Nephron (organoid): ENCODE data around the gene SDHA.
"Not testable (repeated sequence)": the region's sequence is repeated elsewhere in the genome, so short reads cannot be mapped to it uniquely, and the experiment has no call there.

Experiments used
- H3K27ac Mint-ChIP-seq, 3 experiments: 2 replicates each; pipeline ENCODE4 v1.8.0; 2020; ENCODE audit warnings: mixed read lengths in 3 of 3, mild to moderate bottlenecking in 2 of 3, moderate library complexity in 1 of 3
- H3K27me3 Mint-ChIP-seq: 2 replicates; pipeline ENCODE4 v1.8.0; 2021; ENCODE audit warnings: low read depth, mild to moderate bottlenecking, moderate library complexity, mixed read lengths
- H3K36me3 Mint-ChIP-seq: 2 replicates; pipeline ENCODE4 v1.8.0; 2020; ENCODE audit warnings: low read depth, mixed read lengths
- H3K4me1 Mint-ChIP-seq: 2 replicates; pipeline ENCODE4 v1.8.0; 2020; ENCODE audit warnings: mixed read lengths
- H3K4me3 Mint-ChIP-seq, 3 experiments: 2 replicates each; pipeline ENCODE4 v1.8.0; 2020; ENCODE audit warnings: mild to moderate bottlenecking in 3 of 3, mixed read lengths in 3 of 3, moderate library complexity in 2 of 3
- H3K9me3 Mint-ChIP-seq: 2 replicates; pipeline ENCODE4 v1.8.0; 2020; ENCODE audit warnings: mixed read lengths
- CTCF ChIP-seq, 3 experiments: fragments of 200-600 bp; sonication (generic); IDR thresholded peaks; one replicate each; pipeline ENCODE4 v1.5.0; 2021; ENCODE audit warnings: antibody characterized with exemption in 3 of 3; ENCODE audit not compliant: unreplicated experiment in 3 of 3

The SDHA gene

GRCh38 chr5:217494-218456, at the start of gene SDHA, which contains the start of gene CCDC127:
TSS of gene SDHA (plus strand) at chr5:218320. CDS start at chr5:218356, 36 bp downstream.
TSS of gene CCDC127 (minus strand) at chr5:218153. CDS start at chr5:216849, 1,304 bp downstream.
- H3K27me3 Mint-ChIP-seq, H3K9me3 Mint-ChIP-seq: not testable (repeated sequence)
- Mint-ChIP-seq H3K4me3 (peak within 1 kb of the TSS; percentile 94 to 99 (median 98)), H3K36me3 (peaks cover 23% of the 10 kb centered on the region), H3K27ac (peak within 1 kb of the TSS; percentile 81 to 96 (median 92)), H3K4me1 (peaks cover 48% of the 10 kb centered on the region)
- peak; percentile 24 to 54 (median 37) for TF ChIP-seq CTCF (IDR thresholded peaks at IDR 0.05; ENCODE audit: unreplicated experiment in 3 of 3)

GRCh38 chr5:169071-169727, 48.9 kb upstream of the SDHA start:
- peaks cover 4% of the 10 kb centered on the region for H3K36me3 Mint-ChIP-seq
- H3K4me3 Mint-ChIP-seq = no peak overlapping the region
- peaks cover 12% of the 10 kb centered on the region for H3K27me3 Mint-ChIP-seq

DNA sequence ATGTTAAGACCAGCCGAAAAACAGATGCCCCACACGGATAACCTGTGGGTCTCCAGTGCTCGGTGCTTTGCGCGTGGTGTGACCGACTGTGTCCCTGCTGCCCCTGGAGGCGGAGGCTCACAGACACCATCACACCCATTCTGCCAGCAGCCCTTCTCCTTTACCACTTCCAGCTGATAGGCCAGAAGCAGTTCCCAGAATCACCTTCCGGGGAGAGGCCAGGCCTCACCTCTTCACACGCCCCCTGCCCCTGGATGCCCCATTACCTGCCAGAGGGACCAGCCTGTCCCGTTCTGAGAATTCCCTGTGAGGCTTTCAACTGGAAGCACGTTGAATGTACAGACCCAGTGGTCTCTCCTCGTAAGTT, 48.4 kb upstream of the SDHA start:
- H3K27me3 Mint-ChIP-seq = peaks cover 10% of the 10 kb centered on the region
- H3K36me3 Mint-ChIP-seq = no peaks in the 10 kb centered on the region

More at GRCh38 chr5:169071-169727, 48.9 kb upstream of the SDHA start:
- H3K4me1 Mint-ChIP-seq = peaks cover 15% of the 10 kb centered on the region
- TF ChIP-seq CTCF (IDR thresholded peaks at IDR 0.05; ENCODE audit: unreplicated experiment in 3 of 3) = no peak
- H3K9me3 Mint-ChIP-seq = no peaks in the 10 kb centered on the region
- no peak overlapping the region for H3K27ac Mint-ChIP-seq

DNA sequence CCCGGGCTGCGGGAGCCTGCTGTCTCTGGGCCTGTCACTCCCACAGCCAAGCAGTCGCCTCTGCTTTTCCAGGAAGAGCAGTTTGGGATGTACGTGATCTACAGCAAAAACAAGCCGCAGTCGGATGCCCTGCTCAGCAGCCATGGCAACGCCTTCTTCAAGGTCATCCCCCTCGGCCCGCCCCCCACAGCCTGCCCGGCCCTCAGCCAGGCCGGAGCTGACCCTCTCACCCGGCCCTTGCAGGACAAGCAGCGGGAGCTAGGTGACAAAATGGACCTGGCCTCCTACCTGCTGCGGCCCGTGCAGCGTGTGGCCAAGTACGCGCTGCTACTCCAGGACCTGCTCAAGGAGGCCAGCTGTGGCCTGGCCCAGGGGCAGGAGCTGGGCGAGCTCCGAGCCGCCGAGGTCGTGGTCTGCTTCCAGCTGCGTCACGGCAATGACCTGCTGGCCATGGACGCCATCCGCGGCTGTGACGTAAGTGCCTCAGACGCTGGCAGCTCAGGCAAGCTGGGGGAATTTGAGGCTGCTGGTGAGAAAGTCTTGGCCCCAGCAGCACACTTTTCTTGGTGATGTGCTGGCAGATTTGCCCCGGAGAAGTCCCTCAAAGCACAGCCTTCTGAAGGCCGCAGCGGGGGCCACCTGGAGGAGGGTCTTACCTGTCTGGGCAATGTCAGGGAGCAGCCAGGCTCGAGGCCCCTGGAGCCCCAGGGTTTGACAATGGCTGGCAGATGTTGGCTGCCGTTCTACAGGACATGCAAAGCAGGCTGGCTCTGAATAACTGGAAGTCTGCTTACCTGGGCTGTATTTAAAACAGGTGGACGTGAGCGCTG, 46.9 kb upstream of the SDHA start:
- Mint-ChIP-seq H3K36me3 (no peaks in the 10 kb centered on the region), H3K9me3 (no peaks in the 10 kb centered on the region), H3K4me1 (peaks cover 15% of the 10 kb centered on the region), H3K27ac (peak overlapping the region in 1 of 3 experiments; percentile 57), H3K27me3 (peaks cover 10% of the 10 kb centered on the region), H3K4me3 (no peak overlapping the region)
- no peak for TF ChIP-seq CTCF (IDR thresholded peaks at IDR 0.05; ENCODE audit: unreplicated experiment in 3 of 3)

More for the DNA sequence above, 48.4 kb upstream of the SDHA start:
- Mint-ChIP-seq H3K4me3 (no peak overlapping the region), H3K27ac (peak overlapping the region in 1 of 3 experiments; percentile 50), H3K9me3 (no peaks in the 10 kb centered on the region), H3K4me1 (peaks cover 15% of the 10 kb centered on the region)
- no peak for TF ChIP-seq CTCF (IDR thresholded peaks at IDR 0.05; ENCODE audit: unreplicated experiment in 3 of 3)

DNA sequence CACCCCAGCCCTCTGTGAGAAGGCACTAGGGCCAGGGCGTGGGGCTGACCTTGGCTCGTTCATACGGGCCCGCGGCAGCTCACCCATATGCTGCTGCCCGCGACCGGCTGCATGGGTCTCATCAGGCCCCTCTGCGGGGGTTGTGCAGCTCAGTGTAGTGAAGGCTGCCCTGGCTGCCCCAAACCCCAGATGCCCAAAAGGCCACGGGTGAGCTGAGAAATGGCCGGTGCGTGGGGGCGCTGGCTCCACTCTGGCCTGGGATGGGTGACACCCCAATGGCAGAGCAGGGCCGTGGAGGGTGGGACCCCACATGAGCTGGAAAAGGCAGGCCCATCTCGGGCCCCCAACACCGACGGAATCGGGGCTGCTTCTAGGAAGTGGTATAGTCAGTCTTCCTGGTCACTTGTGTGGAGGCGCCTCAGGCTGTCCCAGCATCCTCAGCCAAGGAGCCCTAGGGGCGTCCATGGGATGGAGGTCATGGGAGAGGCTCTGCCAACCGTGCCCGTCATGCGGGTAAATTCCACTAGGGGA, 46.3 kb upstream of the SDHA start:
- Mint-ChIP-seq H3K4me1 (peaks cover 15% of the 10 kb centered on the region), H3K9me3 (no peaks in the 10 kb centered on the region)

More for the DNA sequence above, 46.3 kb upstream of the SDHA start:
- H3K27me3 Mint-ChIP-seq = peaks cover 10% of the 10 kb centered on the region
- no peak for TF ChIP-seq CTCF (IDR thresholded peaks at IDR 0.05; ENCODE audit: unreplicated experiment in 3 of 3)
- no peak overlapping the region for H3K27ac Mint-ChIP-seq
- H3K4me3 Mint-ChIP-seq = no peak overlapping the region
- H3K36me3 Mint-ChIP-seq = no peaks in the 10 kb centered on the region
